ENCODE results near the gene MTMR2.

Gene MTMR2

DNA sequence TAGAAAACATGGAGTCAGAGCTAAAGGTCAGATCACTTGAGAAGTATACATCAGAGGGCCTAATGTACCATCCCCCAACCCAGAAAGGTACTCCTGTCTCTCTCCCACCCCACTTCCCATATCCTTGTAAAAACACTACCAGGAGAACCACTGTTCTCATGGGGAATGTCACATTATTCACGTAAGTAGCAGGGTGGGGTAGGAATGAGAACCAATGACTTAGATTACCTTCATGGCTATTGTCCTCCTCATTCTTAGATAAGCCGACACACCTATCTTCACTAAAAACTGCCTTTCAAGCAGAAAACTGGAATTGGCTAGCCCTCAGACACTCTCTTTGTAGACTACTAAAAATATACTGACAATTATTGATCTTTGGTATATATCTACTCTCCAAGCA, 70.0 kb downstream of the MTMR2 start:
- DNase-seq (ENCODE audit: low read depth): no peak
- TF ChIP-seq, protein P1, sequence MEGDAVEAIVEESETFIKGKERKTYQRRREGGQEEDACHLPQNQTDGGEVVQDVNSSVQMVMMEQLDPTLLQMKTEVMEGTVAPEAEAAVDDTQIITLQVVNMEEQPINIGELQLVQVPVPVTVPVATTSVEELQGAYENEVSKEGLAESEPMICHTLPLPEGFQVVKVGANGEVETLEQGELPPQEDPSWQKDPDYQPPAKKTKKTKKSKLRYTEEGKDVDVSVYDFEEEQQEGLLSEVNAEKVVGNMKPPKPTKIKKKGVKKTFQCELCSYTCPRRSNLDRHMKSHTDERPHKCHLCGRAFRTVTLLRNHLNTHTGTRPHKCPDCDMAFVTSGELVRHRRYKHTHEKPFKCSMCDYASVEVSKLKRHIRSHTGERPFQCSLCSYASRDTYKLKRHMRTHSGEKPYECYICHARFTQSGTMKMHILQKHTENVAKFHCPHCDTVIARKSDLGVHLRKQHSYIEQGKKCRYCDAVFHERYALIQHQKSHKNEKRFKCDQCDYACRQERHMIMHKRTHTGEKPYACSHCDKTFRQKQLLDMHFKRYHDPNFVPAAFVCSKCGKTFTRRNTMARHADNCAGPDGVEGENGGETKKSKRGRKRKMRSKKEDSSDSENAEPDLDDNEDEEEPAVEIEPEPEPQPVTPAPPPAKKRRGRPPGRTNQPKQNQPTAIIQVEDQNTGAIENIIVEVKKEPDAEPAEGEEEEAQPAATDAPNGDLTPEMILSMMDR (conservative IDR thresholded peaks at IDR 0.05; ENCODE audit: control insufficient read depth, insufficient read depth, low read depth, low read length): no peak
- no peak overlapping the region for H3K4me3 ChIP-seq (ENCODE audit: control insufficient read depth, low read depth, low read length)

GRCh38 chr11:95853138-95853537, 70.8 kb downstream of the MTMR2 start:
- TF ChIP-seq, protein P1 (conservative IDR thresholded peaks at IDR 0.05; ENCODE audit: control insufficient read depth, insufficient read depth, low read depth, low read length): no peak
- no peak overlapping the region for H3K4me3 ChIP-seq (ENCODE audit: control insufficient read depth, low read depth, low read length)
- no peak for DNase-seq (ENCODE audit: low read depth)

DNA sequence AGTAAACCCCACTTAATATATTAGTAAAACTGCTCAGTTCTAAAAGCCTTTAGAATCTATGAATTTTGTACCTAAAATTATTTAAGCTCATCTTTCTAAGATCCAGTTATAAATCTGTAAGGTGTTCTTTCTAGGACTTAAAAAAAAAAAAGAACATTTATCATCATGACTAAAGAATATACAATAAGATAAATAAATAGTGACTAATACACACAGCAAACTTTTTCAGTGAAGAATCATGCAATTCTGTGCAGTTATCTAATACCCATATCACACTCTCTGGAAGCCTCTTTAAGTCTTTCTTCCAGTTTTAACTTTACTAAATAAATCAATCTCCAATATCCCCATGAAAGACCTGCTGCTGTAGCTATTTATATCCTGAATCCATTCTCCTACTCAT, 73.8 kb downstream of the MTMR2 start:
- TF ChIP-seq, protein P1 (conservative IDR thresholded peaks at IDR 0.05; ENCODE audit: control insufficient read depth, insufficient read depth, low read depth, low read length): no peak
- peak; percentile 27 for DNase-seq (ENCODE audit: low read depth)

GRCh38 chr11:95849087-95849825, 74.7 kb downstream of the MTMR2 start:
- TF ChIP-seq, protein P1 (conservative IDR thresholded peaks at IDR 0.05; ENCODE audit: control insufficient read depth, insufficient read depth, low read depth, low read length): peak; percentile 68
- H3K4me3 ChIP-seq (ENCODE audit: control insufficient read depth, low read depth, low read length): no peak overlapping the region
- peak; percentile 88 for DNase-seq (ENCODE audit: low read depth)

More for the DNA sequence above, 73.8 kb downstream of the MTMR2 start:
- no peak overlapping the region for H3K4me3 ChIP-seq (ENCODE audit: control insufficient read depth, low read depth, low read length)

- H3K4me3 ChIP-seq (ENCODE audit: control insufficient read depth, low read depth, low read length): no peak overlapping the region
- no peak for DNase-seq (ENCODE audit: low read depth)
- TF ChIP-seq, protein P1 (conservative IDR thresholded peaks at IDR 0.05; ENCODE audit: control insufficient read depth, insufficient read depth, low read depth, low read length): no peak
Observed at GRCh38 chr11:95845167-95845566, 78.7 kb downstream of the MTMR2 start.

DNA sequence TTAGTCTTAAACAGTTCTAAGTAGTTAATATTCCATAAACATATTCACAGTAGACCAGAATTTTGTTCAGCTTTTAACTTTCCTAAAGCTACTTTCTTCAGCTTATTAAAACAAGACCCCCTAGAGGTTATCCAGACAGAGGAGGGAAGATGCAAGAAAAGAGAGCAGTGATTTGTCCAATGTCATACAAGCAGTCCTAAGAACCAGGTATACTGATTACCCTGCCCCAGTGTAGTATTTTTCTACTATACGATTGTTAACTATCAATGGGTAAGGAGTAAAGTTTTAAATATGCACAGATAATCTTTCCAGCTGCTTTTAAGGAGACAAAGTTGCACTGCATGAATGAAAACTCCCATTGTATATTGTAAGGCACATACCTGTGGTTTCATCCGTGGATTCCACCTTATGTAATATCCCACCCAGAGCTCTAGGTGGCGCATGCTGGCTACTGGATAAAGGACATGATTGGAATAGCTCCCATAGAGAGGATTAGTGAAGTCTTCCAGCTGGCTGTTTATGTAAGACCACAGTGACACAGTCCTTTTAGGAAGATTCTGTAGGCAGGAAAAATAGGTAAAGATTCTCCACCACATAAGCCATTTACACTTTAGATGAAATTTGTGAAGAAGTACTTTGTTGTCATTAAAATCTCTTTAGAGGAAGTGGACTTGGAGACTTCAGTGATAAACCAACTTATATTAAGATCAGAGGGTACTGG, 88.0 kb downstream of the MTMR2 start:
- TF ChIP-seq, protein P1 (conservative IDR thresholded peaks at IDR 0.05; ENCODE audit: control insufficient read depth, insufficient read depth, low read depth, low read length): peak; percentile 93
- DNase-seq (ENCODE audit: low read depth): peak; percentile 90
- no peak overlapping the region for H3K4me3 ChIP-seq (ENCODE audit: control insufficient read depth, low read depth, low read length)

All from fibroblast of mammary gland (primary cell).